GM19455 (cell line): ENCODE results near the gene IRF7.

Experiments used
- ATAC-seq: cut with Tn5 transposase; IDR thresholded peaks from one replicate; pipeline ENCODE4 v1.9.1; 2021; ENCODE audit not compliant: unreplicated experiment

The IRF7 gene

GRCh38 chr11:641806-642370 lies 26.1 kb upstream of the IRF7 start:
- ATAC-seq = no peak

- no peak for ATAC-seq
Observed at GRCh38 chr11:640021-640706, 24.4 kb upstream of the IRF7 start.

- ATAC-seq = no peak
Observed at GRCh38 chr11:639332-639955, 23.7 kb upstream of the IRF7 start.

- no peak for ATAC-seq
Observed at GRCh38 chr11:638631-639331, 23.0 kb upstream of the IRF7 start.

- ATAC-seq = no peak
Observed at GRCh38 chr11:637593-638521, 22.1 kb upstream of the IRF7 start.

GRCh38 chr11:637333-637592 lies 21.5 kb upstream of the IRF7 start:
- ATAC-seq = no peak

DNA sequence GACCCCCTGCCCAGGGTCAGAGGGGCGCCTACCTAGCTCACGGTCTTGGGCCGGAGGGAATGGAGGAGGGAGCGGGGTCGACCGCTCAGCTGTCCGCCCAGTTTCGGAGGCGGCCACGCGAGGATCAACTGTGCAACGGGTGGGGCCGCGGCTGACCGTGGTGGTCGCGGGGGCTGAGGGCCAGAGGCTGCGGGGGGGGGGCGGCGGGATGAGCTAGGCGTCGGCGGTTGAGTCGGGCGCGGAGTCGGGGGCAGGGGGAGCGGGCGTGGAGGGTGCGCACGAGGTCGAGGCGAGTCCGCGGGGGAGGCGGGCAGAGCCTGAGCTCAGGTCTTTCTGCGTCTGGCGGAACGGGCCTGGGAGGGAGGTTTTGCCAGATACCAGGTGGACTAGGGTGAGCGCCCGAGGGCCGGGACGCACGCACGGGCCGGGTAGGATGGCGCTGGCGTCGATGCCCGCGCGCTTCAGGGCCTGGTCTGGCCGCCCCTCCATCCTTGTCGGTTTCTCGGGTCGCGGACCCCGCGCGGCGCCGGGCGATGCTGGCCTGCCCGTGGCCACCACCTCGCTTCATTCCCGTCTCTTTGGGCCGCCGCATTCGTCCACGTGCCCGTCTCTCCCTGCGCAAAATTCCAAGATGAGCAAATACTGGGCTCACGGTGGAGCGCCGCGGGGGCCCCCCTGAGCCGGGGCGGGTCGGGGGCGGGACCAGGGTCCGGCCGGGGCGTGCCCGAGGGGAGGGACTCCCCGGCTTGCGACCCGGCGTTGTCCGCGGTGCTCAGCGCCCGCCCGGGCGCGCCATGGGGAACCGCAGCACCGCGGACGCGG lies 21.0 kb upstream of the IRF7 start, which contains the start of gene DRD4:
DRD4 (plus strand) TSS at position 759 of the 822 bp plus-strand sequence; CDS start at position 795, 36 bp downstream.
- ATAC-seq = no peak

DNA sequence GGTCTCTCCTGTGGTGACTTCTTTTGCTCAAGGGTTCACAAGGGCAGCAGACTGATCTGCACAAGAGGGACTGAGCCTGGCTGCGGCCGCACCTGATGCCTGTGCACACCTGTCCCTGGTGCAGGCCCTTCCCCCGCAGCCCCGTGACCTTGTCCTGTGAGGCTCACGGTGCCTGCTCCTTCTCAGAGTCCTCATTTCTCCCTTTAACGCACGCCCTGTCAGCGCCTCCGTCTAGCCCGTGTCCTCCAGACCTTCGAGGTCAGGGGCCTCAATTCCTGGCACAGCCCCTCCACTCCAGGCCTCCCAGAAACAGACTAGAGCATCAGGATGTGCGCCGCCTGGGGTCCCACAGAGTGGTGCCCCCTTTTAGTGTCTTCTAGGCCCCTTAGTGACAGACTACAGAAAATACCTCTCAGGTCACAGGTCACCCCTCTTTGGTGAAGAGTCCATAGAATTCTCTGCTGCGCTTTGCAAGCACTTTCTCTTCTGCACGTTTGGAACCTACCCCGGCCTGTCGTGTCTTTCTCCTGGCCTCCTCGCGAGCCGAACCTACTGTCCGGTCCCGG lies 20.3 kb upstream of the IRF7 start:
- no peak for ATAC-seq

GRCh38 chr11:630871-631270 lies 15.1 kb upstream of the IRF7 start:
- ATAC-seq = no peak

DNA sequence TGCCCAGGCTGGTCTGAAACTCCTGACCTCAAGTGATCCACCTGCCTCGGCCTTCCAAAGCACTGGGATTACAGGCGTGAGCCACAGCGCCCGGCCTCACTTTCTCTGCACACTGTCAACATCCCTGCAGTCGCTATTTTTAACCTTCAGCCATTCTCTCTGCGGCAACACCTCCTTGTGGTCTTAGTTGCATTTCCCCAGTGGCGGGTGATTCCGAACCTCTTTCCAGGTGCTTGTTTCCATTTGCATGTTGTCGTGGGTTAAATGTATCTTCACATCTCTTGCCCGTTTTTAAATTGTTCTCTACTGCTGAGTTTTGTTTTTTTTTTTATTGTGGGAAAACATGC lies 13.5 kb upstream of the IRF7 start:
- no peak for ATAC-seq

- no peak for ATAC-seq
Observed at GRCh38 chr11:628056-628455, 12.3 kb upstream of the IRF7 start.

- ATAC-seq = no peak
Observed at GRCh38 chr11:627308-627576, 11.5 kb upstream of the IRF7 start.

- no peak for ATAC-seq
Observed at GRCh38 chr11:626475-627307, 10.9 kb upstream of the IRF7 start, which contains the start of gene SCT. Gene SCT (minus strand): TSS chr11:627181. CDS start chr11:627143, 38 bp downstream.

DNA sequence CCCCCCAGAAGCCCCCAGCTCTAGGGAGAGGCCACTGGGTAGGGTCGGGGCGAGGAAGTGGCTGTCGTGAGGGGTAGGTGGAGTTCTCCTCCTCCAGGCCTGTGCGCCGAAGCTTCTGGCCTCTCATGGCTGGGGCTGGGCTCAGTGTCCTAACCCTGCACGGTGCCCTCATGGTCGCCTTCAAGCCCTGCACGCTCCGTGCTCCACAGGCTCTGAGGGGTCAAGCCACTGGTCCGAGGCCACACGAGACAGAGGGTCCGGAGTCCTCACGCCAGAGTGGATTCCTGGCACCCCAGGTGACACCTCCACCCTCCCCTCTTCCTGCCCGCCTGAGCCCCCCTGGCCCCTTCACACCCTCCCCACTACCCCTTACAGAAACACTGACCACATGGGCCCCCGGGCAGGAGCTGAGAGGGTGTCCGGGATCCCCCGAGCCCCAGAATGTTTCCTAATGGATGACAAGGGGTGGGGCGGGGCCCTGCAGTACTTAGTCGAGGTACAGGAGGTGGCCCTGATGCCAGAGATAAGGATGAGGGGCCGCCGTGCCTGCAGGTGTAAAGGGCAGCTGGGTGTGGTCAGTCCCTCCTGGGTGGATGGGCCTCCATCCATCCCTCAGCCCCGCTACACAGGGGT lies 10.0 kb upstream of the IRF7 start:
- ATAC-seq = no peak

GRCh38 chr11:624705-625635 lies 9.2 kb upstream of the IRF7 start, which contains the start of gene CDHR5:
Gene CDHR5 (minus strand): TSS chr11:624955. CDS start chr11:624902, 53 bp downstream.
- ATAC-seq = no peak

DNA sequence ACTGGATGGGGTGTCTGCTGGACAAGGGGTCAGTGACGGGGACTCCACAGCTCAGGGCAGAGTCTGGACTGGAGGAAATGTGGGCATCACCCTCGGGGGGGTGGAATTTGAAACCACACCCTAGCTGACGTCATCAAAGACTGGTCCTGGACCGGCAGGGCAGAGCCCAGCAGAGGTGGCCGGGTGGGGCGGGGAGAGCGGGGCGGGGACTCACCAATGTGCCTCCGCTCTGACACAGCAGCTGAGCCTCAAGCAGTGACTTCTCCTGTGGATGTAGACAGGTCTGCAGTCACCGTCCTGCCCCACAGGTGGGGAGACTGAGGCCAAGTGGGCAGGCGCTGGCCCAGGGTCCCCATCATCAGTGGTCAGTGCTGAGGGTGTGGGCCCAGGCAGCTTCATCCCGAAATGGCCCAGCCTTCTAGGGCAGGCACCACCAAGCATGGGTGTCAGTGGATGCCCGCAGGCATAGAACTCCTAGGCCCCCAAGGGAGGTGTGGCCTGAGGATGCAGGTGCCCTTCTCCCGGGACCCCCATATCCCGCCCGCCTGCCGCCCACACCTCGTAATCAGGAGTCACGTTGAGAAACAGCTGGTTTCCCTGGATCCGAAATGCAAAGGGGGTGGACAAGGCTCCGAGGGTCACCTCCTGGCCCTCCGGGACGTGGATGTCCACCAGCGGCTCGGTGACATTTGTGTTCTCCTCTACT lies 8.4 kb upstream of the IRF7 start:
- no peak for ATAC-seq

- ATAC-seq = no peak
Observed at GRCh38 chr11:623349-623869, 7.7 kb upstream of the IRF7 start.
